NCI-H2196 treated with DMSO at 0.1 percent for 48 hours (cell line): ENCODE results near the gene HOXD10.
A peak's percentile ranks its signal among the peaks of the same experiment; 100 is the strongest.

Source experiments
- DNase-seq: peaks from one replicate; lab custom pipeline; 2025; ENCODE audit not compliant: unreplicated experiment; lab: John Stamatoyannopoulos, UW

The HOXD10 gene

DNA sequence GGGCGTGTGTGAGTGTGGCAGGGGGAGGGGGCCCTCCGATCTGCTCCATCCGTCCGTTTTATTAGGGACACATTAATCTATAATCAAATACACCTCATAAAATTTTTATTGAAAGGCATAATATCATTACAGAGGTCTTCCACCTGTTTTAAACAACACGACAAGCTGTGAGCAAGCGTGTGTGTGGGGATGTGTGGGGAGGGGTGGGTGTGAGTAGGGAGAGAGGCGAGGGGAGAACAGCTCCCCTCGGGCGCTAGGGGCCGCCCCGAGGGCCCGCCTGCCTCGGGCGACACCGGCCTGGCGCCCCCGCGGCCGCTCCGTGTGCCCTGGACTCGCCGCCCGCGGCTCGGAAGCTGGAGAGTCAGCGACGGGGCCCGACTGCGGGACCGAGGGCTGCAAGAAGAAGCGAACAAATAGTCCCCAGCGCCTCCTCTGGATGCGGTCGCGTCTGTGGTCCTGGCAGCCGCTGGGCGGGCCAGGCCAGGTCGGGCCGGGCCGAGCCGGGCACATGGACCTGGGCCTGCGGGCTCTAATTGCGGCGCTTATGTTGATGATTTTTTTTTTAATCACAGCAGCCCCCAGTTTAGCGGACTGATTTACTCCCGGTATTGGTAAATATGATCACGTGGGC is 5.6 kb downstream of the HOXD10 start:
- no peak for DNase-seq

DNA sequence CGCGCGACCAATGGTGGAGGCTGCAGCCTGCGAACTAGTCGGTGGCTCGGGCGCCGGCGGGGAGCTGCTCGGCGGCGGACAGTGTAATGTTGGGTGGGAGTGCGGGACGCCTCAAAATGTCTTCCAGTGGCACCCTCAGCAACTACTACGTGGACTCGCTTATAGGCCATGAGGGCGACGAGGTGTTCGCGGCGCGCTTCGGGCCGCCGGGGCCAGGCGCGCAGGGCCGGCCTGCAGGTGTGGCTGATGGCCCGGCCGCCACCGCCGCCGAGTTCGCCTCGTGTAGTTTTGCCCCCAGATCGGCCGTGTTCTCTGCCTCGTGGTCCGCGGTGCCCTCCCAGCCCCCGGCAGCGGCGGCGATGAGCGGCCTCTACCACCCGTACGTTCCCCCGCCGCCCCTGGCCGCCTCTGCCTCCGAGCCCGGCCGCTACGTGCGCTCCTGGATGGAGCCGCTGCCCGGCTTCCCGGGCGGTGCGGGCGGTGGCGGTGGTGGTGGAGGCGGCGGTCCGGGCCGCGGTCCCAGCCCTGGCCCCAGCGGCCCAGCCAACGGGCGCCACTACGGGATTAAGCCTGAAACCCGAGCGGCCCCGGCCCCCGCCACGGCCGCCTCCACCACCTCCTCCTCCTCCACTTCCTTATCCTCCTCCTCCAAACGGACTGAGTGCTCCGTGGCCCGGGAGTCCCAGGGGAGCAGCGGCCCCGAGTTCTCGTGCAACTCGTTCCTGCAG is 6.3 kb downstream of the HOXD10 start, which contains the start of gene HOXD9:
TSS of gene HOXD9 (plus strand) at position 37 of the 728 bp plus-strand sequence. CDS start at position 87, 50 bp downstream.
- DNase-seq = no peak

DNA sequence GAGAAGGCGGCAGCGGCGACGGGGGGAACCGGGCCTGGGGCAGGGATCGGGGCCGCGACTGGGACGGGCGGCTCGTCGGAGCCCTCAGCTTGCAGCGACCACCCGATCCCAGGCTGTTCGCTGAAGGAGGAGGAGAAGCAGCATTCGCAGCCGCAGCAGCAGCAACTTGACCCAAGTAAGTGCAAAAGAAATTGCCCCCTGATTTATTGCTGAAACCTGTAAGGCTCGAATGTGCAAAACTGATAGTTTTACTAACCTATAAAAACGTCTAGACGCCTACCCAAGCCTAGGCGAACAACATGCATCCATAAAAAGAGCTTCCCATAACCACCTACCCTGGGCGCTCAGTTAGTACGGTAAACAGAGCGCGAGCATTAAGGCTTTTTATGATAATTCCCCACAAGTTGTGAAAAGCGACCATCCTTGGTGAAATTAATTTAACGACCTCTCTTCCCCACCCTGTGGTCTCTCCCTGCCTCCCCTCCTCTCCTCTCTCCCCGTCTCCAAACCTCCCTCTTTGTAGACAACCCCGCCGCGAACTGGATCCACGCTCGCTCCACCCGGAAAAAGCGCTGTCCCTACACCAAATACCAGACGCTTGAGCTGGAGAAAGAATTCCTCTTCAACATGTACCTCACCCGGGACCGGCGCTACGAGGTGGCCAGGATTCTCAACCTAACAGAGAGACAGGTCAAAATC is 7.0 kb downstream of the HOXD10 start:
- DNase-seq = no peak

DNA sequence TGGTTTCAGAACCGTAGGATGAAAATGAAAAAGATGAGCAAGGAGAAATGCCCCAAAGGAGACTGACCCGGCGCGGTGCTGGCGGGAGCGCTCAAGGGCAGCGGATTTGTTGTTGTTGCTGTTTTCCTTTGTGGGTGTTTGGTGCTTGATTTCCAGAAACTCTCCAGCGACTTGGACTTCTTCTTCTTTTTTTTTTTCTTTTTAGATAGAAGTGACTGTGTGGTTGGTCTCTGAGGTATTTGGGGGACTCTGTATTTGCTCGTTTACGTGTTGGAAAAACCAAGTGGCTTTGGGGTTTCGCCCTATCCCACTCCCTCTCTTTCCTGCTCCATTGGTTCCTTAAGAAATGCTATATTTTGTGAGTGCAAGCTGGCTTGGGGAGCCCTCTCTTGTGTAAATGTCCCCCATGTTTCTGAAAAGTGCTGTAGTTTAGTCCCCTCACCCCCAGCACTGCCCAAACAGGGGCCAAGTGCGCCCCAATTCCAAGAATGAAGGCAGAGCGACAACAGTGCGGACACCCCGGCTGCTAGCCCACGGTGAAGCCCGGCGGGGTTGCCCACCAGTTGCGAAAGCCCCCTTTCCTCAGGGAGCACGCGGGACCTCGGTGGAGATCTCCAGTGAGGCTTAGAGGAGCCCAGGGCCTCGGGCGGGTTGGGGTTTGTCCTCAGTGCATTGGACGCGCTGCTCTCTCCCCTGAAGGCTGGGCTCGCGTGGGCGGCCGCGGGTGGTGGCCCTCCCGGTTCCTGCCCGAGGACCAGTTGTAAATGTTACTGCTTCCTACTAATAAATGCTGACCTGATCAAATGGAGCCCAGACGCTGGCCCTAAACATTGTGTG is 7.8 kb downstream of the HOXD10 start:
- no peak for DNase-seq

DNA sequence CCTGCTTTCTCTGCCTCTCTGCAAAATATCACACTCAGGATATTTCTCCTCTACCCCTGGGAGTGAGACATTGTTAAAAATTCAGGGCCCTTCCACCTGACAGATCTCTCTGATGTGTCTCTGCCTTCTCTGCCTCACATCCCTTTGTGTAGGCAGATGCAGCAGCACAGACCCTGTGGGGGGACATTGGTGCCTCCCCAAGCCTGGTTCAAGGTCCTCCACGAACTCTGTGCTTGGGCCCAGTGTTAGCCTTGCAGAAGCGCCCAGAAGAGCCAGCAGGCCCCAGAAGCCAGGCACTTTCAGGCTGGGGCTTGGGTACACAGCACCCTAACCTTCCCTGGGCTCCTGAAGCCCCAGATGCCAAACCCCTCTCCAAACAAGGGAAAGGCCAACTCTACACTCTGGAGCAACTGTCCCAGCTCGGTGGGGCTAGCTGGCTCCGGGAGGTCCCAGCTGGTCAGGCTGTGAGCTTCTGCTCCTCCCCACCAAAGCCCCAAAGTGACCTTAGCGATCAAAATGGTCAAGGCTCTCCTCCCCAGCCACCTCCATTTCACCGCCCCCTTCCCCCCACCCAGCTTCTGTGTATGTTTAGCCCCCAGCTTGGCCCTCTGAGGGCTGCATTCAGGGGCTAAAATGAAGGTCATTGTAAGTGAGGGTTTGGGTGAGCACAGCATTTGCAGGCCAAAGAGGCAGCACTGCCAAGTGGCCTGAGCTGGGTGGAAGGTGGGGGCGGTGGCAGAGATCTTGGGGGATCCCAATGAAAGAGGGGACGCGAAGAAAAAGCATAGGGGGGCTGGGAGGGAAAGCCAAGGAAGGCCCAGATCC is 8.6 kb downstream of the HOXD10 start:
- no peak for DNase-seq

DNA sequence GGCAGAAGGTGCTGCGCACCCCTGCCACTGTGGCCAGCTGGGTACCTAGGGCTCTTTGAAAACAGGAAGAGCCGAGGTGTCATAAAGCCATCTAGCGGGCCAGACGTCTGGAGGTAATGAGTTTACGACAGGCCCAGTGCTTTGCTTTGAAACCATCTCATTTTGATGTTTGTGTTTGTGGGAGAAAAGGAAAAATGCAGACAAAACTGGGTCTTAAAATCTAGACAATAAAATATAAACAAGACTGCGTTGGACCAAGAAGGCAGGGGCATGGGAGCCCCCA is 9.1 kb downstream of the HOXD10 start:
- no peak for DNase-seq

DNA sequence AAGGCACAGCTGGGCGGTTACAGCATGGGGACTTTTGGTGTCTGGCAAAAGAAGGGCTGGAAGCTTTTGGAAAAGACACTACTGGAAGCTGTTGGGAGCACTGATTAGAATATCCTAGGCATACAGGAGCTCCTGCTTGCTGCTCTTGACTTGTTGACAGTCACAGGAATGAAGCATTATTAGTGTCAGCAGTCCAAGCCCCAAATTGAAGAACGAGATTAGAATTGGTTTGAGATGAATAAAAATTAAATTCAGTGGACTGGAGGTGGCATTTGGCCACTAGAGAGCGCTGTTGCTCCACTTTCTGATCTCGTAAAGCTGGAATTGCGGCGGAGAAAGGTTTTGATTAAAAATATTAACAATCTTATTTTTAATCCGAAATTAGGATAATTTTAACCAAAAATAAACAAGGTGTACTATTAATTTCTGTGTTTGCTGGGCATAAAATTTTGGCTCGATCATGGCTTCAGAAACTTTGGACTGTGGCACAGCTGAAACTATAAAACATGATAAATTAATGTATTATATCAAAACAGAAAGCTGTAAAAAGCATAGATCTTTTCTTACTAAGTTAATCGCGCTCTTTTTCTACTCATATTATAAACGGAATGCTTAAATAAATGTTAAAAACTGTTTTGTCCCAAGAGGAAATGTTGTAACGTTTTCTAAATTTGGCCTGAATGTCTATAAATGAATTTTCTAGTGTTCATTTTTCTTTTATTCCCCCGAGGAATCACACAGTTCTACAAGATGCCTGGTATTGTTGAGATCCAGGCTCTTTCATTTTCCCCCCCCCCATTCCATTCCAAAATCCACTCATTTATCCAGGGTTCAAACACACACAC is 10.6 kb downstream of the HOXD10 start:
- DNase-seq = peak; percentile 35

DNA sequence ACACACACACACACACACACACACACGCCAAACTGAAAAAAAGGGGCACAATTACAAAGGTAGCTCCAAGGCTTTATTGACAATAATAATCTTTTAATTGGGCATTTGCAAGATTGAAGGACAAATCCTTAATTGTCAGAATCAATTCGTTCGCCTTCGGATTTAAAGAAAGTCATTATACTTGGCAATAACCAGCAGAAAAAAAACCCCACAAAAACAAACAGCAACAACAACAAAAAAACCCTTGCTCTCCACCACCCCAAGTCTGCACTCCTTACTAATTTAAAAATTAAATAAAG is 11.1 kb downstream of the HOXD10 start:
- DNase-seq = no peak

DNA sequence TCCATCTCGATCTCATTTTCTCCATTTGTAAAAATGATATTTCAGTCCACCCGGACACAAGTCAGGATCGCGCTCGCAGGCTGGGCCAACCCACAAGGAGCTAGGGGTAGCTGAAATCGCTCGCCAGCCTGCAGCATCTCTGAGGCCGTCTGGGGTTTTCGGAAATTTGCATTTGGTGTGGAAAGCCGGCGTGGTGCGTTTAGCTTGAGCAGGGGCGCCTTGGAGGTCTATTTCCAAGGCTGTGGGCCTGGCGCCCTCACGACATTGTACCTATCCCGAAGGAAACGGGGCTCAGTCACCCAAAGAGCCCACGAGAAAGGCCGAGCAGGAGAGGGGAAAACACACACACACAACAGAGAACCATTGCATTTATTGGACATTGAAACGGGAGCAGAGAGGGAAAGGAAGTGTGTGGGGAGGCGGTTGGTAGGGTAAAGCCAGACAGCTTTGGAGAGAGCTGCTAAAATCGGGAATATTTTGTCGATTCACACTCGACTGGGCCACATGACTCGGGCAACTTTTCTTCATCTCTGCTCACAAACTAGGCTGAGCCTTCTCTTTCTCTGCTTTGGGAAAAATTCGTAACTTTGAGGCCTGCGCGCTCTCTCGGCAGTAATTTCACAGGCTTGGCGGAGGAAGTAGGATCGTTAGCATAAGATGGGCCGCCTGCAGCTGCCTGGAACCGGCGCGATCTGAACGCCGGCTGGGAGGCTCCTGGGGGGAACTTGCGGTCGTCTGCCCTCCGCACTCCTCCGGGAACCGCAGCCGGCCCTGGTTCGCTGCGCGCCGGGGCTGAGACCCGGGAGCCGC is 11.8 kb downstream of the HOXD10 start:
- no peak for DNase-seq

DNA sequence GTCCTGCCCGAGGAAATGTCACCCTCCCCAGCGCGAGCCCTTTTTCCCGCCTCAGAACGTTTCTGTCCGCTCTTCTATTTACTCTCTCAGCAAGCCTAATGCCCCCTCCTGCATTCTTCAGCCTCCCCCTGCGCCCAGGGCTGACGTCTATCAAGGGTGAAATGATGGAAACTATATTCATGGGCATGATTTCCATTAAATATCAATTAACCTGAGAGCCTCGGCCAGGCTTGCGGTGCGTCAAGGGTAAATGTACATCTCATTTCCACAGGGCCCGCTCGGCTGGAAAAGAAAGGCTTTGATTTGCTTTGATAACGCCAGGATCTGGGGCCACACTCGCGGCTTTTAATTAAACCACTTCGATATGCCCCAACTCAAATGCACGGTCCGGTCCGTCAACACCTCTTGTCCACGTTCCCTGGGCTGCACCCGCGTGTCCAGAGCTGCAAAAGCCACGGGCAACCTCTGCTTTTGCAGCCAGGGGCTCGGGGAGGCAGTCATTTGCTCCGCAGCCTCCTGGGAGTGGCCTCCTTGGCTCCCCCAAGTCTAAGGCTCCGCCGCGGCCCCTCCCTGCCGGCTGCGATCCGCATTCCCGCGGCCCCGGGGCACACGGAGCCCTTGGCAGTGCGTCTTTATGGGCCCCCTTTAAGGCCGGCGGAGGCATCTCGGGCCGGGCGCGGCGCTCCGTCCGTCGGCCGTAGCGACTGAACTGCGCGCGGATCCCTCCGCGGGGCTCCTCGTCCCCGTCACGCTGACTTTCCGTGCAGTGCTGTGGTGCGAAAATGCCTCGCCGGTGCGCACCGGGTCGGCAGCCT is 12.6 kb downstream of the HOXD10 start, which contains the start of gene HOXD8:
TSS of gene HOXD8 (plus strand) at position 724 of the 815 bp plus-strand sequence. CDS start 662 bp downstream, outside the sequence.
- no peak for DNase-seq

DNA sequence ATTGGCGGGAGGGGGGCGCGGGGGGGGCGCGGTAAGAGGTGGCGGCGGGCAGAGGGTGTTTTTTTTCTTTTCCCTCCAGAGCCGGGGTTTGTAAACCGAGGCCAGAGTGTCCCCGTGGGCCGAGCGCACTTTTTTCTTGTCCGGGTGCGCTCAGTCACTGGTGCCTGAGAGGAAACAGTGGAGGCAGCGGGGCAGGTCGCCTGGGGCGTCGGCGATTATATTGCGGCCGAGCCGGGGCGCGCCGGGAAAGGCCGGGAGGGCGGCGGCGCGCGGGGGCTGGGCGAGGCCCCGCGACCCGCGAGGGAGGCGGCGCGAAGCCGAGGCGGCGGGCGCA is 13.2 kb downstream of the HOXD10 start:
- DNase-seq = no peak

DNA sequence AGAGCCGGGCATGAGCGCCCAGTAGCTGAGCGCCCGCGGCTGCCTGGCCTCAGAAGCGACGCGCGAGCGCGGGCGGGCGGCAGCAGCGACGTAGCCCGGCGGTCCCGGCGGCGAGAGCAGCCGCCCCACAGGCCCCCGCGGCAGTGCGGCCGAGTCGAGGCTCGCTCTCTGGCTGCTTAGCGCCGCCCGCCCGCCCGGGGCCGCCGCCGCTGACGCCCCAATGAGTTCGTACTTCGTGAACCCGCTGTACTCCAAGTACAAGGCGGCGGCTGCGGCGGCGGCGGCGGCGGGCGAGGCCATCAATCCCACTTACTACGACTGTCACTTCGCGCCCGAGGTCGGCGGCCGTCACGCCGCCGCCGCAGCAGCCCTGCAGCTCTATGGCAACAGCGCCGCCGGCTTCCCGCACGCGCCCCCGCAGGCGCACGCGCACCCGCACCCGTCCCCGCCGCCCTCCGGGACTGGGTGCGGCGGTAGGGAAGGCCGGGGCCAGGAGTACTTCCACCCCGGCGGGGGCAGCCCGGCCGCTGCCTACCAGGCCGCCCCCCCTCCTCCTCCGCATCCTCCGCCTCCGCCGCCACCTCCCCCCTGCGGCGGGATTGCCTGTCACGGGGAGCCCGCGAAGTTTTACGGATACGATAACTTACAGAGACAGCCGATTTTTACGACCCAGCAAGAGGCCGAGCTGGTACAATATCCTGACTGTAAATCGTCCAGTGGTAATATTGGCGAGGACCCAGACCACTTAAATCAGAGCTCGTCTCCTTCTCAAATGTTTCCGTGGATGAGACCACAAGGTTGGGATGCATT is 13.8 kb downstream of the HOXD10 start:
- no peak for DNase-seq

DNA sequence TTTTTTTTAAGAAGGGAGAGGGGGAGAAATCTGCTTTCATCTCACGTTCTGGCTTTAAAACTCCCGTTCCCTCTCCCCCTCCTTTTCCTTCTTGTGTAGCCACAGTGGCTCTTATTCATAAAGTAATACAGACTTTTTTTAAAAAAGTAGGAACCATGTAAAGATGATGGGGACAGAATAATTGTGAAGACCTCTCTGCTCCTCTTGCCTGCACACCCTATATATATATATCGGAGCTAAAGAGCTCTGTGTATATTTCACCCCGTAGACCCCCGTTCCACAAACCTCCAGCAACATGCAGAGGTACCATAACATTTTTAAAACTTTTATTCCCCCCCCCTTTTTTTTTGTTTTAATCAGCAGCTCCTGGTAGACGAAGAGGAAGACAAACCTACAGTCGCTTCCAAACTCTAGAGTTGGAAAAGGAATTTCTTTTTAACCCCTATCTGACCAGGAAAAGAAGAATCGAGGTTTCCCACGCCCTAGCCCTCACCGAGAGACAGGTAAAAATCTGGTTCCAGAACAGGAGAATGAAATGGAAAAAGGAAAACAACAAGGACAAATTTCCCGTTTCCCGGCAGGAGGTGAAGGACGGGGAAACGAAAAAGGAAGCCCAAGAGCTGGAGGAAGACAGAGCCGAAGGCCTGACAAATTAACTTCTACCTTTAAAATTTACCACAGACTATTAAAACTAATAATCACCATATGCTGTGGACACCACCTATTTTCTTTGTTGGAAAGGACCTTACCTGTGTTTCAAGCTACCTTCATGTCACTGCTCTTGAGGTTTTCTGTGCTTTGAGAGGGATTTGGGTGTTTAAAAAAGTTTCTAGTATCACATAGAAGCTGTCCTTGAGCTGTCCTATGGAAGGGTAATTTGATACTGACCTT is 14.6 kb downstream of the HOXD10 start:
- no peak for DNase-seq

DNA sequence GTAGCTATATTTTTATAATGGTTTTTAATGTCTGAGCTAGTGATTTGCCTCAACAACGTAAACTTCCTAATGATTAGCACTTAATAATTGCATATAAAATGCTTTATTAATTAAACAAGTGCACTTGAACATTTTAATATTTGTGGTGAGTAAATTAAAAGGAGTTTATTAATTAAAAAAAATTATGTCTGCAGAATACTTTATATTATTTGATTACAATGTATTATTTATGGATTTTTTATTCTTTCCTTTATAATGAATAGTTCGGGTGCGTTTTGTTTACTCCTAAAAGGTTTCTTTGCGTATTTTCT is 15.2 kb downstream of the HOXD10 start:
- no peak for DNase-seq

DNA sequence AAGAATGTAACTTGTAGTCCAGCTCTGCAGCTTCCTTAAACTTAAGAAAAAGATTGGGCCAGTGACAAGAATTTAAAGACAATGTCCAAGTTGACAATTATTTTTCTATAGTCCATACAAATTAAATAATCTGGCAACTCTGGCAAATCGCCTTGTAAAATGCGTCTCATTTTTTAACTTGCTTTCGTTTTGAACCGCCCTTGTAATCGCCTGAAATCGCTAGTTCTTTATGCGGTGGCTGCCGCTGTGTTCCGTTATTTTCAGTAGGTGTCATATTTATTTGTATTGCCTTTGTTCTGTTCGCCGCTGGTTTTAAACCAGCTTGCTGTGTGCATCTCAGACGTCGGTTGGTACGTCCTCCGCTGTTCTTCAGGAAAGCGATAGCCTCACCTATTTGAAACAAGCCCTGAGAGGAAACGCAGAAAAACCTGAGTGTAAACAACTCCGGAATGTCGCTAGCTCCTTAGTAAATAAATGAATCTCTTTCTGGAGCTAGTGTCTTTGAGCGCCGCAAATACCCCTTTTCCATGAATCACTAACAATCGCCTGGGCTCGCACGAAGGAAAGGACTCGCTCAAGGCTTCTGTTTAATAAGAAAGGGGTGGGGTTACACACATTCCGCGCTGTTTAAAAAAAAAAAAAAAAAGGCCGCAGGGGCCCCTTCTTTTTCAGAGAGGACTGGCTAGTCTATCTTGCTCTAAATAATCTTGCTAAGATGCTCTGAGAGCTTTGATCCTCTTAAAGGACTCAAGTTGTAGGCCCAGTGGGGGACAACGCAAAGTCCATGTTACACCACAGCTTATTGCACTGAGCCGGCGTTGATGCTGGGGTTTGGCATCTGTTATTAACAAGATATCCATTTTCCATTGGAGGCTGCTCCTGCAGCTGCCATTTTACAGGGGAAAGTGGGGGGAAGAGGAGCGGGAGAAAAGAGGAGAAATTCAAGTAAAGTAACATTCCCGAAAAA is 15.9 kb downstream of the HOXD10 start:
- no peak for DNase-seq
